ENCODE measurements around the gene GPRC5B. TPM values are rescaled to one million over a fixed set of nuclear protein-coding genes. Genes with fewer than 3 reads are reported as not detected.

Gene GPRC5B
- total RNA-seq, 1 experiment from 2014 or later: 6.9 TPM

DNA sequence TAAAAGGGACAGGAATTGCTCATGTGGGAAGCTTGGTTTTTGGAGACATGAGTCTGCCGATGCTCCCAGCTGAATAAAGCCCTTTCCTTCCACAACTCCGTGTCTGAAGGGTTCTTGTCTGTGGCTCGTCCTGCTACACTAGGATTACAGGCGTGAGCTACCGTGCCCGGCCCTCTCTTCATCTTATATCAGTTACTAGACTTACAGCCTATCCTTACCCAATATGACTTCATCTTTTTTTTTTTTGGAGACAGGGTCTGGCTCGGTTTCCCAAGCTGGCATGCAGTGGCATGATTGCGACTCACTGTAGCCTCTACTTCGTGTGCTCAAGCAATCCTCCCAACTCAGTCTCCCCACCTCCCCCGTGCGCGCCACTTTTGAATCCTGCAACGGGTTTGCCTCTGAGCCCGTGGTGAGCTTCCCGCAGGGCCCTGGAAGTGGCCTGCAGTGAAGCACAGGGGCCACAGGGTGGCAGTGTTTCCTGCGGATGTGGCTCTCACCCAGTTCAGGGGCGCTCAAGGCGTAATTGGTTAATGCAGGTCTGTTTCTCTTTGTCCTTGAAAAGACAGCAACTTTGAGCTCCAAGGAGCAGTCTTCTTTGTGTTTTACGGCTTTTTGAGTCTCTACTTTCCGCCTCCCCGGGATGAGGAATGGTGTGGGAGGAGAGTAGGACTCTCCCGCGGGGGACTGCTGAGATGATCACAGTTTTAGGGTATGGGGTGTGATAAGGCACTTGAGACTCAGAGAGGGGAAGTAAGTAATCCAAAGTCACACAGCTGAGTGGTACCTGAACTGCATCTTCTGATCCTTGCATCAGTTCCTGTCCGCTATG lies 22.7 kb upstream of the GPRC5B start:
- no peak for TF ChIP-seq EZH2 (IDR thresholded peaks at IDR 0.05; ENCODE audit: borderline replicate concordance, low read depth, low read length, poor library complexity, severe bottlenecking)
- TF ChIP-seq, protein P1, sequence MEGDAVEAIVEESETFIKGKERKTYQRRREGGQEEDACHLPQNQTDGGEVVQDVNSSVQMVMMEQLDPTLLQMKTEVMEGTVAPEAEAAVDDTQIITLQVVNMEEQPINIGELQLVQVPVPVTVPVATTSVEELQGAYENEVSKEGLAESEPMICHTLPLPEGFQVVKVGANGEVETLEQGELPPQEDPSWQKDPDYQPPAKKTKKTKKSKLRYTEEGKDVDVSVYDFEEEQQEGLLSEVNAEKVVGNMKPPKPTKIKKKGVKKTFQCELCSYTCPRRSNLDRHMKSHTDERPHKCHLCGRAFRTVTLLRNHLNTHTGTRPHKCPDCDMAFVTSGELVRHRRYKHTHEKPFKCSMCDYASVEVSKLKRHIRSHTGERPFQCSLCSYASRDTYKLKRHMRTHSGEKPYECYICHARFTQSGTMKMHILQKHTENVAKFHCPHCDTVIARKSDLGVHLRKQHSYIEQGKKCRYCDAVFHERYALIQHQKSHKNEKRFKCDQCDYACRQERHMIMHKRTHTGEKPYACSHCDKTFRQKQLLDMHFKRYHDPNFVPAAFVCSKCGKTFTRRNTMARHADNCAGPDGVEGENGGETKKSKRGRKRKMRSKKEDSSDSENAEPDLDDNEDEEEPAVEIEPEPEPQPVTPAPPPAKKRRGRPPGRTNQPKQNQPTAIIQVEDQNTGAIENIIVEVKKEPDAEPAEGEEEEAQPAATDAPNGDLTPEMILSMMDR (conservative IDR thresholded peaks at IDR 0.05; ENCODE audit: low read depth, low read length): peak; percentile 98
- BruUV-seq (replicated peaks): no TSS peak
- intact Hi-C loops (cut with micrococcal nuclease; ENCODE audit: unreplicated experiment): loop anchor here (2.0 kb wide), 2 partner anchors 393 to 475 kb away; no protein-coding TSS in a partner anchor
- no peak overlapping the region for H3K4me3 ChIP-seq (ENCODE audit: low read depth, low read length, poor library complexity, severe bottlenecking)
- no peak overlapping the region for H3K27ac ChIP-seq (ENCODE audit: low read depth, low read length, poor library complexity, severe bottlenecking)
- ChIA-PET CTCF (interaction anchor here (0.5 to 2.5 kb wide), 17 partner anchors 8 to 482 kb away, joined by 3 to 77 read pairs (median 4); no protein-coding TSS in a partner anchor), POLR2A (ENCODE audit: low non-redundant PET) (no interaction called here)
- H3K27me3 ChIP-seq (replicated peaks; ENCODE audit: insufficient read depth, low read depth, low read length, poor library complexity): no peaks in the 10 kb centered on the region
- no peaks in the 10 kb centered on the region for H3K9me3 ChIP-seq (ENCODE audit: low read depth, low read length, poor library complexity, severe bottlenecking)
- H3K4me1 ChIP-seq (ENCODE audit: insufficient read depth, low read length, poor library complexity, severe bottlenecking): no peaks in the 10 kb centered on the region
- H3K36me3 ChIP-seq (ENCODE audit: insufficient read depth, low read length, poor library complexity, severe bottlenecking): no peaks in the 10 kb centered on the region
- DNase-seq (ENCODE audit: low spot score): peak; percentile 83

GRCh38 chr16:19901164-19901563 lies 16.5 kb upstream of the GPRC5B start:
- no peak for DNase-seq (ENCODE audit: low spot score)
- Histone ChIP-seq H3K27me3 (replicated peaks; ENCODE audit: insufficient read depth, low read depth, low read length, poor library complexity) (no peaks in the 10 kb centered on the region), H3K36me3 (ENCODE audit: insufficient read depth, low read length, poor library complexity, severe bottlenecking) (no peaks in the 10 kb centered on the region), H3K4me3 (ENCODE audit: low read depth, low read length, poor library complexity, severe bottlenecking) (no peak overlapping the region), H3K4me1 (ENCODE audit: insufficient read depth, low read length, poor library complexity, severe bottlenecking) (no peaks in the 10 kb centered on the region), H3K27ac (ENCODE audit: low read depth, low read length, poor library complexity, severe bottlenecking) (no peak overlapping the region), H3K9me3 (ENCODE audit: low read depth, low read length, poor library complexity, severe bottlenecking) (no peaks in the 10 kb centered on the region)
- intact Hi-C loops (cut with micrococcal nuclease; ENCODE audit: unreplicated experiment): no loop called here
- POLR2A ChIA-PET (ENCODE audit: low non-redundant PET): no interaction called here
- TF ChIP-seq, protein P1 (conservative IDR thresholded peaks at IDR 0.05; ENCODE audit: low read depth, low read length): no peak
- TF ChIP-seq EZH2 (IDR thresholded peaks at IDR 0.05; ENCODE audit: borderline replicate concordance, low read depth, low read length, poor library complexity, severe bottlenecking): no peak
- no TSS peak for BruUV-seq (replicated peaks)
- CTCF ChIA-PET: interaction anchor here (1.1 to 2.9 kb wide), 2 partner anchors 399 to 484 kb away, joined by 10 to 13 read pairs; no protein-coding TSS in a partner anchor

GRCh38 chr16:19899605-19899955 lies 14.9 kb upstream of the GPRC5B start:
- Histone ChIP-seq H3K4me3 (ENCODE audit: low read depth, low read length, poor library complexity, severe bottlenecking) (no peak overlapping the region), H3K27me3 (replicated peaks; ENCODE audit: insufficient read depth, low read depth, low read length, poor library complexity) (no peaks in the 10 kb centered on the region), H3K4me1 (ENCODE audit: insufficient read depth, low read length, poor library complexity, severe bottlenecking) (no peaks in the 10 kb centered on the region), H3K36me3 (ENCODE audit: insufficient read depth, low read length, poor library complexity, severe bottlenecking) (no peaks in the 10 kb centered on the region), H3K27ac (ENCODE audit: low read depth, low read length, poor library complexity, severe bottlenecking) (no peak overlapping the region), H3K9me3 (ENCODE audit: low read depth, low read length, poor library complexity, severe bottlenecking) (no peaks in the 10 kb centered on the region)
- CTCF ChIA-PET: interaction anchor here (0.6 to 2.9 kb wide), 6 partner anchors 8 to 484 kb away, joined by 3 to 13 read pairs (median 4); no protein-coding TSS in a partner anchor
- POLR2A ChIA-PET (ENCODE audit: low non-redundant PET): no interaction called here
- TF ChIP-seq, protein P1 (conservative IDR thresholded peaks at IDR 0.05; ENCODE audit: low read depth, low read length): no peak
- no peak for TF ChIP-seq EZH2 (IDR thresholded peaks at IDR 0.05; ENCODE audit: borderline replicate concordance, low read depth, low read length, poor library complexity, severe bottlenecking)
- no peak for DNase-seq (ENCODE audit: low spot score)
- intact Hi-C loops (cut with micrococcal nuclease; ENCODE audit: unreplicated experiment): loop anchor here (1.0 kb wide), 1 partner anchor 401 kb away; no protein-coding TSS in a partner anchor
- no TSS peak for BruUV-seq (replicated peaks)
